Measurements from ENCODE around the gene PRR5L.
A peak's percentile ranks its signal among the peaks of the same experiment; 100 is the strongest.
"Not testable (repeated sequence)": the region's sequence is repeated elsewhere in the genome, so short reads cannot be mapped to it uniquely, and the experiment has no call there.

The PRR5L gene

DNA sequence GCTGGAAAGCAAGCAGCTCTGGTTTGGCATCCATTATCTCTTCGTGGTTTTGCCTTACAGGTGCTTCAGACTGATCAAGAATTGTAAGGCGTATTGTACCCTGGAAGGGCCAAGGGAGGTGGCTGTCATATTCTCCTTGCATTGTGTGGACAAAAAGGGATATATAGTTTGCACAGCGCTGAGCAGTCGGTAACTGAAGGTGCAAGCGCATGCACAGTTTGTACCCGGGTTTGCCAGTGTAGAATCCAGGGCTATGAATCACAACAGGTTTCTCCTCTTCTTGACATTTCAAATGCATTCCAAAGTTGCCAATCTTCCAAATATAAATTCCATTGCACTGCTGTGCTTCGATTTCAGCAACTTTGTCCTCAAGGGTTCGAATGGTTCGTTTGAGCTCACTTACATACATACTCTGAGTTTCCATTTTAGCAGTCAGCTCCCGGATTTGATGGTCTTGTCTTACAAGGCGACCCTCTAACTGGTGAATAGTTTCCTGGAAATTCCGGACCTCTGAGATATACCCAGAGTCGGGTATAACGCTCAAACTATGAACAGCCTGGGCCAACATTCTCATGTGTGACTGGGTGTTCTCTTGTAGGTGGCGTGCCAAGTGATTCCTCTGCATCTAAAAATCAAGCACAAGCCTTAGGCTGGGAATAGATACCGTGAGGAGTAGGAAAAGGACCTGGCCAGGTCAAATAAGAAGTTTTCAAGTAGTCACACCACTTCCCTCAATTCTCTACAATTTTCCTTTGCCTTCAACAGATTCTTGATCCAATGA is 194.1 kb downstream of the PRR5L start:
- DNase-seq (ENCODE audit: low read depth in 4 of 4, low spot score in 1 of 4): no peak

- DNase-seq (ENCODE audit: low read depth in 4 of 4, low spot score in 1 of 4): no peak
These were observed 196.7 kb downstream of the PRR5L start for GRCh38 chr11:36492724-36493304.

DNA sequence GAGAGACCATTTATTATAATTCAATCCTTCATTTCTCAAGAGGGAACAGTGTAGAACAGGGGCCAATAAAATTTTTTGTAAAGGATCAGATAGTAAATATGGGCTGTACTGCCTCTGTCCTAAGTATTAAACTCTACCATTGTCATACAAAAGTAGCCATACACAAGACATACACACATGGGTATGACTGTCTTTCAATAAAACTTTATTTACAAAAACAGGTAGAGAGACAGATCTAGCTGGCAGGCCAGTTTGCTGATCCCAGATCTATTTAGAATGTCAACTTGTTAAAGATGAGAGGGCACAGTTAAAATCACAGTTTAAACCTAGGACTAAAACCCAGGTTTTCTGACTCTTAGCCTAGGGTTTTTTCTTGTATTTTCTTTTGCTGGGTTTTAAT is 197.2 kb downstream of the PRR5L start:
- DNase-seq (ENCODE audit: low read depth in 4 of 4, low spot score in 1 of 4): no peak

- no peak for DNase-seq (ENCODE audit: low read depth in 4 of 4, low spot score in 1 of 4)
These were observed 202.6 kb downstream of the PRR5L start for GRCh38 chr11:36498721-36499120.

DNA sequence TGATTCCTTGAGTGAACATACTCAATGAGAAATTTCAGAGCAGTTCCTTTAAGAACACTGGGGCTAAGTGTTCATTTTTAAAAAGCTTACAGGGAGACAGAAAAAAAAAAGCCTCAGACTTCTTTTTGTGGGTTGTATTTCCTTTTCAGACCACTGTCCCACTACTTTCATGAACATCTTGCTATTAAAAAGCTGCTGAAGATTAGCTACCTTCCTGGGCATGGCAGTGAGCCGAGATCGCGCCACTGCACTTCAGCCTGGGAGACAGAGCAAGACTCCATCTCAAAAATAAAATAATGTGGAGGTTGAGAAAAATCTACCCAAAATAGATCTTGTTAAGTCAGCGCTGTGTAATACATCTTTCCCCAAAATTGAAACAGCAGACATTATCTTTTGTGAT is 203.2 kb downstream of the PRR5L start:
- no peak for DNase-seq (ENCODE audit: low read depth in 4 of 4, low spot score in 1 of 4)

DNA sequence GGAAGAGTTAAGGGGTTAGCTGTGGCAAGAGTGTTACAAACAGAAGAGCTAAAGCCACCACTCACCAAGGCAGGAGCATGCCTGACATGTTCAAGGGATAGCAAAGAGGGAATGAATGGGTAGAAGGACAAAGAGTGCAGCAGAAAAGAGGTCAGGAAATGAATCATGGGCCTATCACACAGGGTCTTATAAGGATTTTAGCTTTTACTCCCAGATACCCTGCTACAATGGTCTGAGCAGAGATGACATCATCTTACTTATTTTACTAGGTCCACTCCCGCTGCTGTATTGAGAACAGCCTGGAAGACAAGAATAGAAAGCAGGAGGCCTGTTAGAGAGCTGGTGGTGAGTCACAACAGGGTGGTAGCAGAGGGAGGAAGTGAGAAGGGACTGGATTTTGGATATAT is 204.2 kb downstream of the PRR5L start:
- no peak for DNase-seq (ENCODE audit: low read depth in 4 of 4, low spot score in 1 of 4)

DNA sequence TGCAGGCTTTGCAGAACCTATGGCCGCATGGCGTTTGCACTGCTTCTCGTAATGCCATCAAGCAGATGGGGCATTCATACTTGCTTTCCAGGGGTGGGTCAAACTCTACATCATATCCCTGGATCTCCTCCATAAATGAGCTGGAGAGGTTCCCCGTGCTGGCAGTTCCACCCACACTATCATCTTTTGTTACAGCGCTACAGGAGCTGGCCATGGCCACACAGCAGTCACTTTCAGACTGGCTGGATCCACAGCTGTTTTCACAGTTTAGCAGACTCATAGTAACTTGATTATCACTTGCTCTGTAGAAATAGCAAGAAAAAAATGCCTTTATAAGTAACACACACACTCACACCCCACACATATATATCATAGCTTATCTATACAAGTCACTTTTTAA is 205.1 kb downstream of the PRR5L start:
- no peak for DNase-seq (ENCODE audit: low read depth in 4 of 4, low spot score in 1 of 4)

DNA sequence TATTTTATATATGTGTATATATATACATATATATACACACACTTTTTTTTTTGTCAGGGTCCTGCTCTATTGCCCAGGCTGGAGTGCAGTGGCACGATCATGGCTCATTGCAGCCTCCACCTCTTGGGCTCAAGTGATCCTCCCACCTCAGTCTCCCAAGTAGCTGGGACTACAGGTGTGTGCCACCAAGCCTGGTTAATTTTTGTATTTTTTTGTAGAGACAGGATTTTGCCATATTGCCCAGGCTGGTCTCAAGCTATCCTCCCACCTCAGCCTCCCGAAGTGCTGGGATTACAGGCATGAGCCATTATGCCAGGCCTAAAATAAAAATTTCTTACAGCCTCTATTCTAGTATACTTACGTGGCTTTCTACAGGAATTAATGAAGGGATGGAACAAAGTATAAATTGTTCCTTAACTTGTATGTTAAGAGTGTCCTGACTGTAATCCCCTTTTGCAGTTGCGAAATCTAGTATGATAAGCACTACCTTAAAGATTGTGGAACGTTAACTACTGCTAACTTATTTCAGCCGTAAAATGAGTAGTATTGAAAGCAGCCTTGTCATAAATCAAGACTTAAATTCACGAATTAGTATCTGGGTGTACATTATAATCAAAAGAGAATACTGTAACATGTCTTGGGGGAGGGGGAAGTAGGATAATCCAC is 211.9 kb downstream of the PRR5L start:
- DNase-seq (ENCODE audit: low read depth in 4 of 4, low spot score in 1 of 4): no peak

DNA sequence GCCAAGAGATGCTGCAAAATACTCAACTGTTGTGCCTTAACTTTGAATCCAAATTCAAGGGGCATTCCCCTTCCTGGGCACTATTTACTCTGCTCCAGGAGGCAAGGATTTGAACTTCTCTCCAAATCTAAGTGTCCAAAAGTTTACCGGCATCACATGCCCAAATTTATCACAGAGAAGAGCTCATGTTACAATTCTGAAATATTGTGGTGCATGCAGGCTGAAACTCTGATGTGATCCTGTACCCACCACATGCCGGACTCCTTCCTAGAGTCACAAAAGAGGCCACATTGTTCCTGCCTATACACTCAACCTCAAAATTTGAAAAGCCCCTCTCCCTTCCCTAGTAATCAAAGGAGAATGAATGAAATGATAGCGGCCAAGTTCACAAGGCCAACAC is 212.7 kb downstream of the PRR5L start:
- no peak for DNase-seq (ENCODE audit: low read depth in 4 of 4, low spot score in 1 of 4)

DNA sequence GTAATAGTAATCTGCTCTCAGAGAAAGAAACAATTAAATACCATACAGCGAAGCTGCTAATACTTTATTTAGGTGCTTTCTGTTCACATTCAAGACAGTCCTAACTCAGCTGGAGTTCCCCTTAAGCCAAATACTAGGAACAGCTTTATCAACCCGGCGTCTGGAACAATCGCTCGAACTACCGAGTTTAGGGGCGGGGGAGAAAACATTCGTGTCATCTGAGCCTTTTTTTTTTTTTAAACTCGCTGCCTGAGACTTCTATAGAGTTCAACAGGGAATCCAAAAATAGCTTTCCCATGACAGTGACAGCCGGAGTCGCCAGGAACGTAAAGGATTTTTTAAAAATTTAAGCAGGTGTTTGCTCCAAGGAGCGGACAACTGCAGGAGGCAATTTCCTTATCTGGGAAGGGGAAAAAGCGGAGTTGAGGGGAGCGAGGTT is 213.1 kb downstream of the PRR5L start:
- DNase-seq (ENCODE audit: low read depth in 4 of 4, low spot score in 1 of 4): no peak

GRCh38 chr11:36509694-36510593 is 213.9 kb downstream of the PRR5L start, which contains the start of gene TRAF6:
TRAF6 (minus strand) TSS chr11:36510272; CDS start chr11:36501515, 8,757 bp downstream.
- DNase-seq (ENCODE audit: low read depth in 4 of 4, low spot score in 1 of 4): peak; percentile 85 to 95 (median 88)

- DNase-seq (ENCODE audit: low read depth in 4 of 4, low spot score in 1 of 4): no peak
These were observed 214.5 kb downstream of the PRR5L start for GRCh38 chr11:36510594-36510942.

DNA sequence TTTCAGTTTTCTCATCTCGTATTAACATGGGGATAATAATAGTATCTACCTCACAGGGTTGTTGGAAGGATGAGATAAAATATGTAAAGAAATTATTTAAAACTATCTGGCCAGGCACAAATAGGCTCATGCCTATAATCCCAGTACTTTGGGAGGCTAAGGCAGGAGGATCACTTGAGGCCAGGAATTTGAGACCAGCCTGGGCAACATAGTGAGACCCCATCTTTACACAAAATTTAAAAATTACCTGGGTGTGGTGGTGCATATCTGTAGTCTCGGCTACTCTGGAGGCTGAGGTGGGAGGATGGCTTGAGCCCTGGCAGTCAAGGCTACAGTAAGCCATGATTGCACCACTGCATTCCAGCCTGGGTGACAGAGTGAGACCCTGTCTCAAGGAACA is 215.0 kb downstream of the PRR5L start:
- not testable (repeated sequence) for DNase-seq (ENCODE audit: low read depth in 4 of 4, low spot score in 1 of 4)

- DNase-seq (ENCODE audit: low read depth in 4 of 4, low spot score in 1 of 4): no peak
These were observed 215.9 kb downstream of the PRR5L start for GRCh38 chr11:36512016-36512415.

GRCh38 chr11:36513965-36514364 is 217.9 kb downstream of the PRR5L start:
- no peak for DNase-seq (ENCODE audit: low read depth in 4 of 4, low spot score in 1 of 4)

Measured in stimulated activated CD4-positive, alpha-beta T cell treated with anti-CD3 and anti-CD28 coated beads, Interleukin-1b, Interleukin-23, amount 100 ng/mL, for 24 hours (primary cell).